HG02938 (cell line): ENCODE results near the gene CBLB.

Experiments
- ATAC-seq: cut with Tn5 transposase; IDR thresholded peaks from one replicate; pipeline ENCODE4 v1.9.1; 2021; ENCODE audit warnings: mild to moderate bottlenecking, moderate library complexity; ENCODE audit not compliant: unreplicated experiment

The CBLB gene

GRCh38 chr3:105647047-105647446 lies 221.8 kb downstream of the CBLB start:
- no peak for ATAC-seq

DNA sequence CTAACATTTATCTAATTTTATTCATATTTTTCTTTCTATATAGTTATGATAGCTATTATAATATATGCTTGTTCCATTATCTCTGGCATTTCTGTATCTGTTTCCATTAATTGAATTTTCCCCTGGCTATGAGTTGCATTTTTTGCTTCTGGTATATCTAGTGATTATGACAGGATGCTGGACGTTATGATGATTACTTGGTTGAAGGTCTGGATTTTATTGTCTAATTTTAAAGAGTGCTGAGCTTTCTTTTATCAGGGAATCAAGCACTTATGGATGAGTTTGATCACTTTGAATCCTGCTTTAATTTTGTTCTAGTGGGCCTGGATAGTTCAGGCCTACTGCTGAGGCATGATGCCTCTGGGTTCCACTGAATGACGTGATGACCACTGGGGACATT lies 229.7 kb downstream of the CBLB start:
- ATAC-seq: no peak

GRCh38 chr3:105634708-105635107 lies 234.1 kb downstream of the CBLB start:
- ATAC-seq: no peak

DNA sequence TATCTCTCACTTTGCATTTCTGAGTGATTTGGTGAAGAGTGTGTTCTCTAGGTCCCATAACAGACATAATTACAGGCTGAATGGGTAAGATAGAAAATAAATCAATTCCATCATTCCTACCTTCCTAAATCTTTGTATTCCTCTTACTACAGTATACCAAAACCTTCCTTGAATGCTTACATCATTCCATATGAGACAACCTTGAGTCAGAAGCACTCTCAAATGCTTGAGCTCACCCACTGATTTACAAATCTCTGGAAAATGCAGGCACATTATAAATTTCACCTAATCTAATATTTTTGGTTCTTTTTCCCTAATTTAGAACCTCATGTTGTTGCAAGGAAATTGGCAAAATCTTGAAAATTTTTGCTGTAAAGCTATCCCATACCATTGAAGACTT lies 239.1 kb downstream of the CBLB start:
- no peak for ATAC-seq

GRCh38 chr3:105626739-105627138 lies 242.1 kb downstream of the CBLB start:
- no peak for ATAC-seq

- no peak for ATAC-seq
These were observed 246.6 kb downstream of the CBLB start for GRCh38 chr3:105622169-105622568.

- ATAC-seq: no peak
These were observed 248.6 kb downstream of the CBLB start for GRCh38 chr3:105620236-105620635.

DNA sequence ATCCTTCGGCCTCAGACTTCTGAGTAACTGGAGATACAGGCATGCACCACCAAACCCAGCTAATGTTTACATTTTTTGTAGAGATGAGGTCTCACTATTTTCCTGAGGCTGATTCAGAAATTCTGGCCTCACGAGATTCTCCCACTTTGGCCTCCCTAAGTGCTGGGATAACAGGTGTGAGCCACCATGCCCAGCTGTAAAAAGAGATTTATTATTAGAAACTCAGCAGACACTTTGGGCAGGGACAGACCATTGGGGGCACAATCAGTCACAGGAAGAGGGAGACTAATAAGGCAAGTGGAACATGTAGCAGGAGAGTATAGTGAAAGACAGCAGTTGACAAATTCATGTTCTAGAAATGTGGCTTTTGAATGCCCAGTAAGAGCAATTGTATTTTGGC lies 249.2 kb downstream of the CBLB start:
- no peak for ATAC-seq

DNA sequence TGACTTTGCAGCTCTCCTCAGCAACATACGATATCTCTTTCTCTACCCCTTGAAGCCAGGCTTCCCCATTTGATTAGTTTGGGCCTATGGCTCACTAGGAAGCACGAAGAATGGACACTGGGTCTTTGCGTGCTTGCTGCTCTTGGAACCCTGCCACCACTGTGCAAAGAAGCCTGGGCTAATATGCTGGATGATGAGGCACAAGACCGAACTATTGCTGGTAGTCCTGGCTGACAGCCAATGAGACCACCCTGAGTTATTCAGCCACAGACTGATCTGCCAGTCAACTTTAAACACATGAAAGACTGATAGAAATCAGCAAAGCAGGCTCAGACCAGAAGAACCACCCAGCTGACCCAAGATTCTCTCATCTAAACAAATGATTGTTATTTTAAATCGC lies 250.3 kb downstream of the CBLB start:
- ATAC-seq: no peak

DNA sequence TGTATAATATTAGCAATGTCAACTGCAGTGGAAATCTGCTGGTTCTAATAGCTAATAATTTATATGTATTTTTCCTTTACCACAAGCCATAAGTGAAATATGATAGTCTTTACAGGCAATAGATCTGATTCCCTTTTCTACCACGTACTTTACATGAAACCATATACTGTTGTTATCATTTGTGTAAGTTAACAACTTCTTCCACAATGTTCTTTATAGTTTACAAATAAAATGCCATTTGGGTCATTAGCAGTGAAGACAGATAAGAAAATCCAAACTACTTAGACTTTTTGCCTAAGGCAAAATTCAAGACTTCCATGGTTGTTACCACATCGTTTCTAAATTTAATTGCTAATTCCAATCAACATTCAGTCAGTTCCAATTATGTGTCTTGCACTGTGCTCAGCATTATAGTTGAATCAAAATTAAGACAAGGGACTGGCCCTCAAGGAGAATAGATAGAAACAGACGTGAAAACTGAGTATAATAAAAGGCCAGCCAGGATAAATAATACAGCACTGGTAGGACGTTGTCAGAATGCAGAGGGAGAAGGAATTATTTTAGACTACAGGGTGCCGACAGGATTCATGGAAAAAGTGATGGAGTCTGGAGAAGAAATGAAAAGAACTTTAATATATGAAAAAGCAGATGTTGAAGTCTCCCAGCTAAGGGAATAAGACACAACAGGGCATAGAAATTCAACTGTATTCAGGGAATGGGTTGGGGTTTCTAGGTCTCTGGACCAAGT lies 252.3 kb downstream of the CBLB start:
- ATAC-seq: no peak

- ATAC-seq: no peak
These were observed 253.0 kb downstream of the CBLB start for GRCh38 chr3:105615814-105616213.

GRCh38 chr3:105614288-105615030 lies 254.4 kb downstream of the CBLB start:
- no peak for ATAC-seq

DNA sequence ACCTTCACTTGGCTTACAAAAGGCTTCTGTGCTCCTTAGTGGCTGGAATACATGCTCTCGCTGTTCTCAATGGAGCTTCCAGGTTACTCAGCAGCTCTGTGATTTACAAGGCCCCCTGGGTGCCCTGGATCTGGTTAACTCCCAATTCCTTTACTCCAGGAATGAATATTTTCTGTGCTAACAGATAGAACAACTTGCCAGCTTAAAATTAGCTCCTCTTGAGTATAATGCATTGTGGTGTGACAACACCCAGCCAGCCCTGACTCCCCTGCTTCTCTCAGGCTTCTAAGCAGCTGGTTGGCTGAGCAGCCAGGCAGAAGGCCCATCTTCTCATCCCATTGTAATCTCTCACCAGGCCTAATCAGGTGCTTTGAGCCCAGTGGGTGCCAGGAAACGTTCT lies 255.7 kb downstream of the CBLB start:
- ATAC-seq: no peak

DNA sequence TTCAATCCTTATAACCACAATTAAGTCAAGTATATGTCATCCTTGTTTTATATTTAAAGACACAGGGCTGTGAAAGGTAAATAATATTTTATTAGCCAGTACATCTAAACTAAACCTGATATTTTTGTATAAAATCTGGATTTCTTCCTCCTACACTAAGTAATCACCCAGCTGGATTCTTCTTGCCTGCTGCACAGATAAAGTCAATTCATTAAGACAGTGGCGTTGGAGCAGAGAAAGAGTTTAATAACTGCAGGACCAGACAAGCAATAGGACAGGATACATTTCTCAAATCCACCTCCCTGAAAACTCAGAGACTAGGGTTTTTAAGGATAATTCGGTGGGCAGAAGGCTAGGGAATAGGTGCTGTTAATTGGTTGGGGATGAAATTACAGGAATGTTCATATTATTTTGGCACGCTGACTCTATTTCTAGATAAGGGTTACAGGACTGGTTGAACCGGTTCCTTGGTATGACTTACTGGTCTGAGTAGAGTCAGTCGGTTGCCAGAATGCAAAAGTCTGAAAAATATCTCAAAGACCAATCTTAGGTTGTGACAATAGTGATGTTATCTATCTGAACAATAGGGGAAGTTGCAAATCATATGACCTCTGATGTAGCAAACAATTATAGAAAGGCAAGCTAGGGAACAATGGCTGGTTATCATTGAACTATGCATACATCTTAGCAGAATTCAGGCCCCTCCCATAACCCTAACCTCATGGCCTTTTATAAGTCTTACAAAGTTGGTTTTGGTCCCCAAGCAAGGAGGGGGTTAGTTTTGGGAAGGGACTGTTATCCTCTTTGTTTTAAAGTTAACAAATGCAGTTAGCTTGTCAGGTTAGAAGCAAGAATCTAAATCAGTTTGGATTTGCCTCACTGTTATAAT lies 257.3 kb downstream of the CBLB start:
- no peak for ATAC-seq

DNA sequence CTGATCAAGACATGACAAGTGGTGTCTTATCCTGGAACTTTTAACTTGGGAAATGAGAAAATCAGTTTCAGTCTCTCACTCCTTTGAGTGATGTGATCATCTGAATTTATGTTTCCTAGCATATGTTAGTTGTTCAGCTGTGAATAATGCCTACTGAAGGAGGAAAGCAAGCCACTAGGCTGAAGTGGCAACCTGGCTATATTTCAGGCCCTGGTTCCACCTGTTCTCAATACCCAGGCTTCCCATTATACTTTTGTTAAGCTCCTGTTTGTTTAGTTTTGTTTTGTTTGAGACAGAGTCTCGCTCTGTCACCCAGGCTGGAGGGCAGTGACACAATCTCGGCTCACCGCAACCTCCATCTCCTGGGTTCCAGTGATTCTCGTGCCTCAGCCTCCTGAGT lies 258.3 kb downstream of the CBLB start:
- no peak for ATAC-seq

GRCh38 chr3:105608623-105609022 lies 260.2 kb downstream of the CBLB start:
- ATAC-seq: no peak

DNA sequence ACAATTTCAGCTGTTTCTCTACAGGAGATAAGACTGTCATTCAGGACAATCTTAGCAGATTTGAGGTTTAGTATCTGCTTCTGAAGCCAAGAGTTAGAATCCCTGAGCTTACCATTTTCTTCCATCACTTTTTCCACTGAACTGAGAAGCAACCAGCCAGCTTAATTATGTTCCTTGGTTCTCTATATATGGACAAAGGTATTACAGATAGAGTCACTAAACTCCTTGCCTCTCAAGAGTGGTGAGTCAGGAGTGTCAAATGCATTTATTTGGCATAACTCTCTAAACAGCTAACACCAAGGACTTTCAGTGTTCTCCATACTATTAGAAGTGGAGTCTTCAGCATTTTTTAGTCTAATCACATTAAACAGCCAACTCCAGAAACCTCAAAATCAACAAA lies 262.8 kb downstream of the CBLB start:
- ATAC-seq: no peak
